Mesendoderm (in vitro differentiated cells): ENCODE data around the gene STK35.

Experiments used
- DNase-seq: peaks from one replicate; pipeline ENCODE4 v3.0.0; 2013
- H2AK5ac ChIP-seq: 2 replicates; pipeline ENCODE4 v1.6.1; 2013; ENCODE audit warnings: low read length, inconsistent platforms
- H2BK120ac ChIP-seq: 2 replicates; pipeline ENCODE4 v1.6.1; 2013; ENCODE audit warnings: low read depth, mild to moderate bottlenecking, low read length, moderate library complexity, mixed read lengths
- H2BK15ac ChIP-seq: replicated peaks from 2 replicates; pipeline ENCODE4 v1.6.1; 2013; ENCODE audit warnings: low read depth, mild to moderate bottlenecking, moderate library complexity
- H2BK5ac ChIP-seq: 2 replicates; pipeline ENCODE4 v1.6.1; 2013; ENCODE audit warnings: low read length, inconsistent platforms
- H3K18ac ChIP-seq: 2 replicates; pipeline ENCODE4 v1.6.1; 2013; ENCODE audit warnings: mild to moderate bottlenecking, low read length, mixed read lengths
- H3K23ac ChIP-seq: one replicate; pipeline ENCODE4 v1.6.1; 2013; ENCODE audit warnings: low read length
- H3K27ac ChIP-seq: 2 replicates; pipeline ENCODE4 v1.5.1; 2013; ENCODE audit warnings: low read depth, mild to moderate bottlenecking, inconsistent platforms, low read length, moderate library complexity
- H3K27me3 ChIP-seq: 2 replicates; pipeline ENCODE4 v1.6.1; 2013; ENCODE audit warnings: low read length, control low read depth, mild to moderate bottlenecking, inconsistent platforms; ENCODE audit not compliant: insufficient read depth, poor library complexity
- H3K36me3 ChIP-seq: 2 replicates; pipeline ENCODE4 v1.6.1; 2013; ENCODE audit warnings: low read length, inconsistent platforms; ENCODE audit not compliant: control insufficient read depth, insufficient read depth
- H3K4ac ChIP-seq: one replicate; pipeline ENCODE4 v1.6.1; 2013; ENCODE audit warnings: low read depth, mild to moderate bottlenecking, low read length, moderate library complexity
- H3K4me1 ChIP-seq: 2 replicates; pipeline ENCODE4 v1.6.1; 2013; ENCODE audit warnings: low read depth, low read length, inconsistent platforms; ENCODE audit not compliant: control insufficient read depth
- H3K4me2 ChIP-seq: 2 replicates; pipeline ENCODE4 v1.6.1; 2013; ENCODE audit warnings: low read length
- H3K4me3 ChIP-seq: 2 replicates; pipeline ENCODE4 v1.5.1; 2013; ENCODE audit warnings: mild to moderate bottlenecking, low read length
- H3K56ac ChIP-seq: one replicate; pipeline ENCODE4 v1.6.1; 2013; ENCODE audit warnings: low read length
- H3K79me1 ChIP-seq: 2 replicates; pipeline ENCODE4 v1.6.1; 2013; ENCODE audit warnings: low read length, inconsistent platforms
- H3K79me2 ChIP-seq: 2 replicates; pipeline ENCODE4 v1.6.1; 2013; ENCODE audit warnings: mild to moderate bottlenecking, low read length; ENCODE audit not compliant: control insufficient read depth, insufficient read depth
- H3K9ac ChIP-seq: 2 replicates; pipeline ENCODE4 v1.6.1; 2013; ENCODE audit warnings: low read length, inconsistent platforms
- H4K5ac ChIP-seq: one replicate; pipeline ENCODE4 v1.6.1; 2013; ENCODE audit warnings: low read length
- H4K8ac ChIP-seq: one replicate; pipeline ENCODE4 v1.6.1; 2013; ENCODE audit warnings: low read depth, mild to moderate bottlenecking, control low read depth, low read length, moderate library complexity
- WGBS: extraction: QIAGEN DNeasy Blood & Tissue Kit; methylation state at CpG from one replicate; pipeline ENCODE4 v1.1.7; 2013; ENCODE audit warnings: low lambda C conversion rate, missing lambda C conversion rate; ENCODE audit not compliant: insufficient coverage; ENCODE audit errors: extremely low coverage; 5-methylcytosine and 5-hydroxymethylcytosine counted together

STK35 gene

GRCh38 chr20:2142649-2143048 lies 41.0 kb downstream of the STK35 start:
- Histone ChIP-seq H2BK5ac (no peak overlapping the region), H2AK5ac (no peak overlapping the region), H3K9ac (no peak overlapping the region), H2BK120ac (no peak overlapping the region), H3K18ac (no peak overlapping the region), H3K27me3 (no peaks in the 10 kb centered on the region), H3K79me2 (no peaks in the 10 kb centered on the region), H3K4me3 (no peak overlapping the region), H3K4ac (no peak overlapping the region), H3K4me1 (no peaks in the 10 kb centered on the region), H4K8ac (no peak overlapping the region), H4K5ac (no peak overlapping the region), H3K4me2 (no peak overlapping the region), H3K56ac (no peak overlapping the region), H3K36me3 (peaks cover 5% of the 10 kb centered on the region), H3K27ac (no peak overlapping the region), H2BK15ac (no peak overlapping the region), H3K79me1 (peaks cover 8% of the 10 kb centered on the region), H3K23ac (no peak overlapping the region)
- DNase-seq: no peak
- WGBS: no CpG with 5 or more reads among the region's 6 CpGs

GRCh38 chr20:2143594-2143993 lies 42.0 kb downstream of the STK35 start:
- Histone ChIP-seq H3K79me1 (peaks cover 5% of the 10 kb centered on the region), H3K18ac (no peak overlapping the region), H3K23ac (no peak overlapping the region), H3K36me3 (peaks cover 5% of the 10 kb centered on the region), H3K79me2 (no peaks in the 10 kb centered on the region), H2BK5ac (no peak overlapping the region), H4K8ac (no peak overlapping the region), H2BK15ac (no peak overlapping the region), H2AK5ac (no peak overlapping the region), H3K4me2 (no peak overlapping the region), H3K4ac (no peak overlapping the region), H3K27me3 (no peaks in the 10 kb centered on the region), H3K27ac (no peak overlapping the region), H3K4me3 (no peak overlapping the region), H3K4me1 (no peaks in the 10 kb centered on the region), H3K56ac (no peak overlapping the region), H4K5ac (no peak overlapping the region), H2BK120ac (no peak overlapping the region), H3K9ac (no peak overlapping the region)
- no peak for DNase-seq
- no CpG with 5 or more reads among the region's 10 CpGs for WGBS

- Histone ChIP-seq H3K36me3 (peaks cover 2% of the 10 kb centered on the region), H2BK15ac (no peak overlapping the region)
- peak; percentile 18 for DNase-seq
These were observed 43.2 kb downstream of the STK35 start for GRCh38 chr20:2144850-2145249.

GRCh38 chr20:2145376-2145775 lies 43.7 kb downstream of the STK35 start:
- Histone ChIP-seq H3K4me1 (no peaks in the 10 kb centered on the region), H3K4me2 (no peak overlapping the region), H4K5ac (no peak overlapping the region), H2AK5ac (no peak overlapping the region), H3K4ac (no peak overlapping the region), H2BK5ac (no peak overlapping the region), H2BK15ac (no peak overlapping the region), H3K4me3 (no peak overlapping the region), H3K27me3 (no peaks in the 10 kb centered on the region), H3K56ac (no peak overlapping the region), H2BK120ac (no peak overlapping the region), H3K36me3 (peaks cover 2% of the 10 kb centered on the region), H3K27ac (no peak overlapping the region), H3K18ac (no peak overlapping the region), H3K9ac (no peak overlapping the region), H3K23ac (no peak overlapping the region), H3K79me1 (peaks cover 2% of the 10 kb centered on the region), H4K8ac (no peak overlapping the region), H3K79me2 (no peaks in the 10 kb centered on the region)
- no CpG with 5 or more reads among the region's 8 CpGs for WGBS
- peak; percentile 59 for DNase-seq

More at GRCh38 chr20:2144850-2145249, 43.2 kb downstream of the STK35 start:
- H2BK120ac ChIP-seq: no peak overlapping the region
- no CpG with 5 or more reads among the region's 11 CpGs for WGBS
- H2BK5ac ChIP-seq: no peak overlapping the region
- no peak overlapping the region for H3K4me2 ChIP-seq
- H3K27me3 ChIP-seq: no peaks in the 10 kb centered on the region
- H3K27ac ChIP-seq: no peak overlapping the region
- H2AK5ac ChIP-seq: no peak overlapping the region
- no peak overlapping the region for H3K18ac ChIP-seq
- H3K56ac ChIP-seq: no peak overlapping the region
- H3K4me1 ChIP-seq: no peaks in the 10 kb centered on the region
- H3K4me3 ChIP-seq: no peak overlapping the region
- peaks cover 2% of the 10 kb centered on the region for H3K79me1 ChIP-seq
- H3K79me2 ChIP-seq: no peaks in the 10 kb centered on the region
- H3K4ac ChIP-seq: no peak overlapping the region
- H3K23ac ChIP-seq: no peak overlapping the region
- no peak overlapping the region for H3K9ac ChIP-seq
- no peak overlapping the region for H4K8ac ChIP-seq
- no peak overlapping the region for H4K5ac ChIP-seq

- no peaks in the 10 kb centered on the region for H3K4me1 ChIP-seq
- no peak overlapping the region for H3K56ac ChIP-seq
- no peak overlapping the region for H3K4me2 ChIP-seq
- no peak overlapping the region for H3K4ac ChIP-seq
- WGBS: no CpG with 5 or more reads among the region's 18 CpGs
- H3K27me3 ChIP-seq: no peaks in the 10 kb centered on the region
- H3K79me2 ChIP-seq: no peaks in the 10 kb centered on the region
- peaks cover 2% of the 10 kb centered on the region for H3K36me3 ChIP-seq
- no peak overlapping the region for H2BK15ac ChIP-seq
- no peak overlapping the region for H3K27ac ChIP-seq
- no peak overlapping the region for H3K4me3 ChIP-seq
- no peak overlapping the region for H2BK5ac ChIP-seq
- no peak overlapping the region for H4K5ac ChIP-seq
- no peak overlapping the region for H4K8ac ChIP-seq
- H3K18ac ChIP-seq: no peak overlapping the region
- no peak overlapping the region for H3K9ac ChIP-seq
- no peak overlapping the region for H3K23ac ChIP-seq
- H2BK120ac ChIP-seq: no peak overlapping the region
- no peak overlapping the region for H2AK5ac ChIP-seq
- H3K79me1 ChIP-seq: no peaks in the 10 kb centered on the region
- no peak for DNase-seq
These were observed 44.6 kb downstream of the STK35 start for GRCh38 chr20:2146080-2146867.

- DNase-seq: no peak
- Histone ChIP-seq H3K4ac (no peak overlapping the region), H3K79me1 (no peaks in the 10 kb centered on the region), H4K8ac (no peak overlapping the region), H3K27me3 (no peaks in the 10 kb centered on the region), H3K79me2 (no peaks in the 10 kb centered on the region), H3K36me3 (no peaks in the 10 kb centered on the region), H3K4me3 (no peak overlapping the region), H4K5ac (no peak overlapping the region), H3K23ac (no peak overlapping the region), H3K9ac (no peak overlapping the region), H3K27ac (no peak overlapping the region), H2BK15ac (no peak overlapping the region), H3K56ac (no peak overlapping the region), H2AK5ac (no peak overlapping the region), H2BK120ac (no peak overlapping the region), H3K4me1 (no peaks in the 10 kb centered on the region), H3K4me2 (no peak overlapping the region), H2BK5ac (no peak overlapping the region), H3K18ac (no peak overlapping the region)
- WGBS: no CpG with 5 or more reads among the region's 6 CpGs
These were observed 47.9 kb downstream of the STK35 start for GRCh38 chr20:2149507-2149906.
